Endothelial cell of umbilical vein (primary cell): ENCODE results near the gene ACSF3. TPM values are rescaled to one million over a fixed set of nuclear protein-coding genes. Genes with fewer than 3 reads are reported as not detected.

Source experiments
- BruUV-seq: library from RNA; stranded (reverse); fragments of 400-500 nt; replicated peaks from 2 replicates; lab custom pipeline; 2021; lab: Mats Ljungman, UMichigan
- CTCF ChIA-PET: fragments of 300-600, 350-600 bp; sonication (Branson Sonifier 250); formaldehyde crosslinking; loops from one replicate; lab custom pipeline; 2021; ENCODE audit warnings: antibody characterized with exemption, inconsistent platforms; lab: Charles Lee
- POLR2A ChIA-PET: fragments of 300-600, 350-600 bp; sonication (Branson Sonifier 250); formaldehyde crosslinking; loops from one replicate; lab custom pipeline; 2021; ENCODE audit warnings: antibody characterized with exemption, inconsistent platforms; lab: Charles Lee
- DNase-seq: peaks from one replicate; pipeline ENCODE4 v3.0.0-alpha.2; 2011; ENCODE audit warnings: low read depth, low spot score
- FAIRE-seq: peaks from 2 replicates; lab custom pipeline; 2011; peaks lifted over from hg19 to GRCh38; lab: Jason Lieb, UNC
- H2AFZ ChIP-seq: 2 replicates; pipeline ENCODE4 v1.6.0; 2012; ENCODE audit warnings: low read depth, low read length, control low read depth, inconsistent platforms
- H3K27ac ChIP-seq: 2 replicates; pipeline ENCODE4 v1.5.1; 2011; ENCODE audit warnings: low read depth, mild to moderate bottlenecking, control low read depth, low read length, moderate library complexity; ENCODE audit not compliant: insufficient read depth
- H3K27me3 ChIP-seq, 2 experiments: 2 replicates each; pipeline versions ENCODE4 v1.6.0 to v1.6.1; 2011; ENCODE audit warnings: low read length in 2 of 2, mixed read lengths in 1 of 2; ENCODE audit not compliant: control insufficient read depth in 2 of 2, insufficient read depth in 2 of 2
- H3K36me3 ChIP-seq, 2 experiments: 2 replicates in 1 of 2; 3 replicates in 1 of 2; pipeline ENCODE4 v1.5.1; 2011; ENCODE audit warnings: low read length in 2 of 2, mild to moderate bottlenecking in 1 of 2, moderate library complexity in 1 of 2; ENCODE audit not compliant: control insufficient read depth in 2 of 2, insufficient read depth in 2 of 2; ENCODE audit errors: extremely low read depth in 1 of 2
- H3K4me1 ChIP-seq: 3 replicates; pipeline ENCODE4 v1.5.1; 2011; ENCODE audit warnings: mild to moderate bottlenecking, low read length; ENCODE audit not compliant: control insufficient read depth, insufficient read depth; ENCODE audit errors: extremely low read depth
- H3K4me2 ChIP-seq: 2 replicates; pipeline ENCODE4 v1.6.1; 2011; ENCODE audit warnings: low read length, control low read depth, mixed read lengths; ENCODE audit not compliant: insufficient read depth
- H3K4me3 ChIP-seq, 3 experiments: fragments of 200-600 bp in 1 of 3; sonication (generic), shearing (Covaris generic) in 1 of 3; replicated peaks in 1 of 3; 2 replicates each; pipeline ENCODE4 v1.5.1; 2011 to 2016; ENCODE audit warnings: control low read depth in 3 of 3, low read length in 3 of 3, mild to moderate bottlenecking in 2 of 3, inconsistent platforms in 1 of 3, low read depth in 1 of 3, moderate library complexity in 1 of 3; ENCODE audit not compliant: insufficient read depth in 1 of 3
- H3K79me2 ChIP-seq: 2 replicates; pipeline ENCODE4 v1.6.0; 2012; ENCODE audit warnings: low read length, inconsistent platforms; ENCODE audit not compliant: control insufficient read depth, insufficient read depth
- H3K9ac ChIP-seq: replicated peaks from 2 replicates; pipeline ENCODE3; 2011; ENCODE audit warnings: low read length, control low read depth; ENCODE audit not compliant: insufficient read depth; ENCODE audit errors: extremely low read depth
- H3K9me1 ChIP-seq: replicated peaks from 3 replicates; pipeline ENCODE4 v1.6.0; 2011; ENCODE audit warnings: mild to moderate bottlenecking, low read length; ENCODE audit not compliant: control insufficient read depth, insufficient read depth; ENCODE audit errors: extremely low read depth
- H3K9me3 ChIP-seq: replicated peaks from 2 replicates; pipeline ENCODE4 v1.5.1; 2012; ENCODE audit warnings: low read length, inconsistent platforms; ENCODE audit not compliant: control insufficient read depth, insufficient read depth
- H4K20me1 ChIP-seq: replicated peaks from 2 replicates; pipeline ENCODE3; 2011; ENCODE audit warnings: mild to moderate bottlenecking, low read length; ENCODE audit not compliant: control insufficient read depth, insufficient read depth; ENCODE audit errors: extremely low read depth
- CTCF ChIP-seq, 2 donors: IDR thresholded peaks; 1 replicate in 1 of 2; 2 replicates in 1 of 2; pipeline ENCODE4 v1.5.1; 2011; ENCODE audit warnings: low read length in 2 of 2, mild to moderate bottlenecking in 2 of 2, moderate library complexity in 2 of 2, control low read depth in 1 of 2, inconsistent platforms in 1 of 2, low read depth in 1 of 2; ENCODE audit not compliant: insufficient read depth in 1 of 2; ENCODE audit errors: extremely low read depth in 1 of 2
- EZH2 ChIP-seq: IDR thresholded peaks from 2 replicates; pipeline ENCODE4 v1.6.1; 2012; ENCODE audit warnings: borderline replicate concordance, low read depth, mild to moderate bottlenecking, moderate library complexity, low read length, inconsistent platforms; ENCODE audit not compliant: severe bottlenecking
- FOS ChIP-seq: IDR thresholded peaks from 2 replicates; pipeline ENCODE4 v1.6.1; 2011; ENCODE audit warnings: mild to moderate bottlenecking, low read length, moderate library complexity, borderline replicate concordance; ENCODE audit not compliant: insufficient read depth
- GATA2 ChIP-seq: IDR thresholded peaks from 2 replicates; pipeline ENCODE4 v1.7.0; 2011; ENCODE audit warnings: low read depth, mild to moderate bottlenecking, moderate library complexity, mixed read lengths, low read length; ENCODE audit not compliant: insufficient read length, insufficient read depth
- JUN ChIP-seq: IDR thresholded peaks from 2 replicates; pipeline ENCODE4 v1.6.1; 2011; ENCODE audit warnings: borderline replicate concordance, low read depth; ENCODE audit not compliant: insufficient read length, insufficient read depth
- MYC ChIP-seq: IDR thresholded peaks from one replicate; pipeline ENCODE4 v1.6.1; 2011; ENCODE audit warnings: mild to moderate bottlenecking, low read depth, low read length
- POLR2AphosphoS5 ChIP-seq: IDR thresholded peaks from 2 replicates; pipeline ENCODE4 v1.6.1; 2012; ENCODE audit warnings: low read depth, mild to moderate bottlenecking, control low read depth, low read length, moderate library complexity; ENCODE audit not compliant: insufficient read depth
- dilution Hi-C: fragments of 300-500 bp; cut with MboI; formaldehyde crosslinking; loops from one replicate; pipeline ENCODE4 v1.15.0; 2019; ENCODE audit warnings: low sequenced_read_pairs; ENCODE audit not compliant: extremely low pct_ligation_motif_present
- intact Hi-C: fragments of 100-400 bp; cut with micrococcal nuclease; formaldehyde crosslinking; loops from one replicate; pipeline ENCODE4 v1.10.0; 2022
- polyA plus RNA-seq, 4 experiments: library from polyadenylated mRNA; depleted of rRNA in 3 of 4; stranded (reverse) in 3 of 4; unstranded in 1 of 4; fragments of >200 nt; gene quantifications; 2 replicates each; pipeline versions ENCODE4 v1.2.1 to v1.2.3, GENCODE V29; 2011 to 2012; ENCODE audit warnings: missing spikeins in 1 of 4
- total RNA-seq: library from RNA; stranded (reverse); gene quantifications from 2 replicates; pipeline ENCODE4 v1.2.3, GENCODE V29; 2021

Gene ACSF3
- total and polyA plus RNA-seq, 2 donors (not counting 3 experiments of a cell fraction or from before 2014, with no cell fraction given), result 18.6 to 33.2 TPM

GRCh38 chr16:89201439-89202377, 108.1 kb downstream of the ACSF3 start:
- H3K9ac ChIP-seq, result no peak overlapping the region
- no TSS peak for BruUV-seq
- FAIRE-seq (peak; percentile 55), DNase-seq (peak; percentile 43)
- H3K27ac ChIP-seq, result no peak overlapping the region
- intact Hi-C loops (loop anchor here (1.0 kb wide), 1 partner anchor 8 kb away; no protein-coding TSS in a partner anchor), dilution Hi-C loops (no loop called here)
- peak overlapping the region in 1 of 3 experiments; percentile 24 for H3K4me3 ChIP-seq
- peaks cover 20 to 34% of the 10 kb centered on the region in 2 experiments for H3K27me3 ChIP-seq
- no peaks in the 10 kb centered on the region for H3K9me3 ChIP-seq
- H3K4me1 ChIP-seq, result no peaks in the 10 kb centered on the region
- POLR2A ChIA-PET, result no interaction called here
- H3K79me2 ChIP-seq, result no peaks in the 10 kb centered on the region
- no peaks in the 10 kb centered on the region for H3K36me3 ChIP-seq
- H3K4me2 ChIP-seq, result no peak overlapping the region
- CTCF ChIA-PET, result no interaction called here
- H2AFZ ChIP-seq, result peak overlapping the region; percentile 78
- H3K9me1 ChIP-seq, result no peaks in the 10 kb centered on the region
- H4K20me1 ChIP-seq, result no peaks in the 10 kb centered on the region
- no peak for TF ChIP-seq GATA2
- no peak for TF ChIP-seq CTCF (IDR thresholded peaks at IDR 0.05; ENCODE audit: extremely low read depth in 1 of 2, insufficient read depth in 1 of 2, low read depth in 1 of 2, low read length in 2 of 2)
- no peak for TF ChIP-seq POLR2AphosphoS5
- TF ChIP-seq JUN, result no peak
- TF ChIP-seq MYC, result no peak
- TF ChIP-seq EZH2, result peak; percentile 65
- no peak for TF ChIP-seq FOS
